HepG2 (cell line): Measurements from ENCODE around the gene OLR1. TPM values are rescaled to one million over a fixed set of nuclear protein-coding genes. Genes with fewer than 3 reads are reported as not detected.

Experiments
- CHD4 ChIP-seq: fragments of 200-600 bp; sonication (generic); IDR thresholded peaks from 2 replicates; pipeline ENCODE4 v1.7.0; 2017; ENCODE audit warnings: mild to moderate bottlenecking, low read length, borderline replicate concordance
- GPBP1L1 ChIP-seq: sonication (generic); formaldehyde crosslinking; IDR thresholded peaks from 2 replicates; pipeline ENCODE4 v1.5.0; 2020; ENCODE audit warnings: mild to moderate bottlenecking, missing genetic modification reagents
- KDM4B ChIP-seq: sonication (generic); formaldehyde crosslinking; IDR thresholded peaks from 2 replicates; pipeline ENCODE4 v1.4.0; 2020; ENCODE audit warnings: missing genetic modification reagents
- PRMT3 ChIP-seq: sonication (generic); formaldehyde crosslinking; IDR thresholded peaks from 2 replicates; pipeline ENCODE4 v1.8.1; 2022; ENCODE audit warnings: low read depth, mild to moderate bottlenecking, moderate library complexity, missing genetic modification reagents, borderline replicate concordance
- STAG1 ChIP-seq: sonication (generic); formaldehyde crosslinking; IDR thresholded peaks from 2 replicates; pipeline ENCODE4 v1.4.0; 2020; ENCODE audit warnings: missing genetic modification reagents
- SUZ12 ChIP-seq: fragments of 150-350 bp; IDR thresholded peaks from 2 replicates; pipeline ENCODE4 v1.6.1; 2014; ENCODE audit warnings: low read depth, low read length
- TCF7 ChIP-seq: sonication (generic); IDR thresholded peaks from 2 replicates; pipeline ENCODE4 v1.6.1; 2016; ENCODE audit warnings: antibody characterized with exemption, low read depth
- ZBTB37 ChIP-seq: sonication (generic); formaldehyde crosslinking; IDR thresholded peaks from 2 replicates; pipeline ENCODE4 v1.4.0; 2020; ENCODE audit warnings: mild to moderate bottlenecking, missing genetic modification reagents
- ZNF432 ChIP-seq: sonication (generic); formaldehyde crosslinking; IDR thresholded peaks from 2 replicates; pipeline ENCODE4 v1.5.0; 2020; ENCODE audit warnings: missing genetic modification reagents, mild to moderate bottlenecking, borderline replicate concordance
- ZNF574 ChIP-seq: sonication (generic); formaldehyde crosslinking; IDR thresholded peaks from 2 replicates; pipeline ENCODE4 v1.4.0; 2020; ENCODE audit warnings: missing genetic modification reagents
- ZNF652 ChIP-seq: IDR thresholded peaks from 2 replicates; pipeline ENCODE4 v1.6.1; 2016; ENCODE audit warnings: low read depth, borderline replicate concordance
- ZNF891 ChIP-seq: sonication (generic); formaldehyde crosslinking; IDR thresholded peaks from 2 replicates; pipeline ENCODE4 v1.5.0; 2020; ENCODE audit warnings: mild to moderate bottlenecking, missing genetic modification reagents
- polyA plus RNA-seq, 8 experiments: library from polyadenylated mRNA; depleted of rRNA in 3 of 8; stranded (reverse) in 7 of 8; unstranded in 1 of 8; fragments of >200 nt; fragmentation: Illumina TruSeq in 4 of 8; extraction: Trizol in 4 of 8; gene quantifications; 2 replicates each; pipeline versions ENCODE4 v1.2.1 to v1.2.3, GENCODE V29; 2011 to 2016; ENCODE audit warnings: low read depth in 4 of 8, missing spikeins in 1 of 8, mixed read lengths in 1 of 8; ENCODE audit not compliant: insufficient read depth in 1 of 8
- total RNA-seq, 5 experiments: library from RNA; depleted of rRNA; stranded (reverse); fragments of >200 nt; fragmentation: Illumina TruSeq; extraction: Trizol; gene quantifications; 2 replicates each; pipeline ENCODE4 v1.2.3, GENCODE V29; 2016; ENCODE audit warnings: low read depth in 1 of 5
- TF ChIP-seq, protein P1 (sequence below): IDR thresholded peaks from 2 replicates; pipeline ENCODE4 v1.6.1; 2018; ENCODE audit warnings: missing genetic modification reagents, mild to moderate bottlenecking, missing compliant biosample characterization
- TF ChIP-seq, protein P2 (sequence below): sonication (generic); formaldehyde crosslinking; IDR thresholded peaks from 2 replicates; pipeline ENCODE4 v1.5.0; 2020; ENCODE audit warnings: mild to moderate bottlenecking, missing genetic modification reagents, borderline replicate concordance
- TF ChIP-seq, protein P3 (sequence below): sonication (generic); formaldehyde crosslinking; IDR thresholded peaks from 2 replicates; pipeline ENCODE4 v1.4.0; 2020; ENCODE audit warnings: mild to moderate bottlenecking, missing genetic modification reagents

The OLR1 gene
- total and polyA plus RNA-seq, 2 of the 13 experiments (the other 11 are each of a cell fraction or from before 2014, with no cell fraction given) = not detected

DNA sequence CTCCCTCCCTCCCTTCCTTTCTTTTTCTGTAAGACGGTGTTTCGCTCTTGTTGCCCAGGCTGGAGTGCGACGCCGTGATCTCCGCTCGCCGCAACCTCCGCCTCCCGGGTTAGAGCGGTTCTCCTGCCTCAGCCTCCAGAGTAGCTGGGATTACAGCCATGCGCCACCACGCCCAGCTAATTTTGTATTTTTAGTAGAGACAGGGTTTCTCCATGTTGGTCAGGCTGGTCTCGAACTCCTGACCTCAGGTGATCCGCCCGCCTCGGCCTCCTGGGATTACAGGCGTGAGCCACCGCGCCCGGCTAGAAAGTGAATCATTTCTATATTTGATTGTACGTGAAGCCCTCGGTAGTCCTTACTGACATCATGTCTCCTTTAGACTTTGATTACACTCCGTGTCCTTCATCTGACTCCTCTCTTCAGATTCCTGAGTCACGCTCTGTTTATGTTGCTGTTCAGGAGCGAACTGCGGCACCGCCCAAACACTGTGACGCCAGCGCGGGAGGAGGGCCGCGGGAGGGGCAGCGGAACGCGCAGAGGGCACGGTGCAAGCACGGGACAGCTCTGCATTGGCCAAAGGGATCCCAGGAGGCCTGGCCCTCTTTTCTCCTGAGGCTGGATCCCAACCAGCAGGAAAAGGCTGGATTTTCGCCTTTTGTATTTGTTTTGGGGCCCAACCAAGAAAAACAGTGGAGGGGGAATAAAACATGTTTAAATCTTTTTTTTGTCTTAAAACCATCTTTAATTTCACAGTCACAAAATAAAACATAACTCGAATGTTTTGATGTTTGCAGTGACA, 40.2 kb upstream of the OLR1 start (continued):
- peak; percentile 29; the same call in 1 of the 2 replicates for TF ChIP-seq CHD4
- TF ChIP-seq SUZ12 = no peak
- TF ChIP-seq STAG1 (CRISPR knock-in tag) = no peak
- no peak for TF ChIP-seq PRMT3
- TF ChIP-seq, protein P1, sequence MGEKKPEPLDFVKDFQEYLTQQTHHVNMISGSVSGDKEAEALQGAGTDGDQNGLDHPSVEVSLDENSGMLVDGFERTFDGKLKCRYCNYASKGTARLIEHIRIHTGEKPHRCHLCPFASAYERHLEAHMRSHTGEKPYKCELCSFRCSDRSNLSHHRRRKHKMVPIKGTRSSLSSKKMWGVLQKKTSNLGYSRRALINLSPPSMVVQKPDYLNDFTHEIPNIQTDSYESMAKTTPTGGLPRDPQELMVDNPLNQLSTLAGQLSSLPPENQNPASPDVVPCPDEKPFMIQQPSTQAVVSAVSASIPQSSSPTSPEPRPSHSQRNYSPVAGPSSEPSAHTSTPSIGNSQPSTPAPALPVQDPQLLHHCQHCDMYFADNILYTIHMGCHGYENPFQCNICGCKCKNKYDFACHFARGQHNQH (CRISPR knock-in tag) = peak; percentile 75; the same call in 1 of the 2 replicates
- peak; percentile 41; the same call in 1 of the 2 replicates for TF ChIP-seq ZNF574 (CRISPR knock-in tag)
- no peak for TF ChIP-seq GPBP1L1
- no peak for TF ChIP-seq ZNF891 (CRISPR knock-in tag)
- no peak for TF ChIP-seq ZBTB37 (CRISPR knock-in tag)
- no peak; the same call in 1 of the 2 replicates for TF ChIP-seq KDM4B
- no peak for TF ChIP-seq TCF7
- TF ChIP-seq, protein P2, sequence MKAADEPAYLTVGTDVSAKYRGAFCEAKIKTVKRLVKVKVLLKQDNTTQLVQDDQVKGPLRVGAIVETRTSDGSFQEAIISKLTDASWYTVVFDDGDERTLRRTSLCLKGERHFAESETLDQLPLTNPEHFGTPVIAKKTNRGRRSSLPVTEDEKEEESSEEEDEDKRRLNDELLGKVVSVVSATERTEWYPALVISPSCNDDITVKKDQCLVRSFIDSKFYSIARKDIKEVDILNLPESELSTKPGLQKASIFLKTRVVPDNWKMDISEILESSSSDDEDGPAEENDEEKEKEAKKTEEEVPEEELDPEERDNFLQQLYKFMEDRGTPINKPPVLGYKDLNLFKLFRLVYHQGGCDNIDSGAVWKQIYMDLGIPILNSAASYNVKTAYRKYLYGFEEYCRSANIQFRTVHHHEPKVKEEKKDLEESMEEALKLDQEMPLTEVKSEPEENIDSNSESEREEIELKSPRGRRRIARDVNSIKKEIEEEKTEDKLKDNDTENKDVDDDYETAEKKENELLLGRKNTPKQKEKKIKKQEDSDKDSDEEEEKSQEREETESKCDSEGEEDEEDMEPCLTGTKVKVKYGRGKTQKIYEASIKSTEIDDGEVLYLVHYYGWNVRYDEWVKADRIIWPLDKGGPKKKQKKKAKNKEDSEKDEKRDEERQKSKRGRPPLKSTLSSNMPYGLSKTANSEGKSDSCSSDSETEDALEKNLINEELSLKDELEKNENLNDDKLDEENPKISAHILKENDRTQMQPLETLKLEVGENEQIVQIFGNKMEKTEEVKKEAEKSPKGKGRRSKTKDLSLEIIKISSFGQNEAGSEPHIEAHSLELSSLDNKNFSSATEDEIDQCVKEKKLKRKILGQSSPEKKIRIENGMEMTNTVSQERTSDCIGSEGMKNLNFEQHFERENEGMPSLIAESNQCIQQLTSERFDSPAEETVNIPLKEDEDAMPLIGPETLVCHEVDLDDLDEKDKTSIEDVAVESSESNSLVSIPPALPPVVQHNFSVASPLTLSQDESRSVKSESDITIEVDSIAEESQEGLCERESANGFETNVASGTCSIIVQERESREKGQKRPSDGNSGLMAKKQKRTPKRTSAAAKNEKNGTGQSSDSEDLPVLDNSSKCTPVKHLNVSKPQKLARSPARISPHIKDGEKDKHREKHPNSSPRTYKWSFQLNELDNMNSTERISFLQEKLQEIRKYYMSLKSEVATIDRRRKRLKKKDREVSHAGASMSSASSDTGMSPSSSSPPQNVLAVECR = no peak; the same call in 1 of the 2 replicates
- no peak for TF ChIP-seq ZNF652
- no peak for TF ChIP-seq ZNF432 (CRISPR knock-in tag)
- TF ChIP-seq, protein P3, sequence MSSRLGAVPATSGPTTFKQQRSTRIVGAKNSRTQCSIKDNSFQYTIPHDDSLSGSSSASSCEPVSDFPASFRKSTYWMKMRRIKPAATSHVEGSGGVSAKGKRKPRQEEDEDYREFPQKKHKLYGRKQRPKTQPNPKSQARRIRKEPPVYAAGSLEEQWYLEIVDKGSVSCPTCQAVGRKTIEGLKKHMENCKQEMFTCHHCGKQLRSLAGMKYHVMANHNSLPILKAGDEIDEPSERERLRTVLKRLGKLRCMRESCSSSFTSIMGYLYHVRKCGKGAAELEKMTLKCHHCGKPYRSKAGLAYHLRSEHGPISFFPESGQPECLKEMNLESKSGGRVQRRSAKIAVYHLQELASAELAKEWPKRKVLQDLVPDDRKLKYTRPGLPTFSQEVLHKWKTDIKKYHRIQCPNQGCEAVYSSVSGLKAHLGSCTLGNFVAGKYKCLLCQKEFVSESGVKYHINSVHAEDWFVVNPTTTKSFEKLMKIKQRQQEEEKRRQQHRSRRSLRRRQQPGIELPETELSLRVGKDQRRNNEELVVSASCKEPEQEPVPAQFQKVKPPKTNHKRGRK (CRISPR knock-in tag) = no peak; the same call in 1 of the 2 replicates
